HUES48 (cell line): Measurements from ENCODE around the gene VAPB.

Experiments
- H3K27ac ChIP-seq: one replicate; pipeline ENCODE4 v1.7.0; 2013; ENCODE audit warnings: low read depth, low read length, inconsistent platforms
- H3K27me3 ChIP-seq: 2 replicates; pipeline ENCODE4 v1.6.1; 2013; ENCODE audit warnings: mild to moderate bottlenecking, low read length; ENCODE audit not compliant: control insufficient read depth, insufficient read depth
- H3K36me3 ChIP-seq: 2 replicates; pipeline ENCODE4 v1.6.1; 2013; ENCODE audit warnings: low read length; ENCODE audit not compliant: control insufficient read depth, insufficient read depth
- H3K4me1 ChIP-seq: 2 replicates; pipeline ENCODE4 v1.6.1; 2013; ENCODE audit warnings: mild to moderate bottlenecking, low read length; ENCODE audit not compliant: control insufficient read depth, insufficient read depth
- H3K4me3 ChIP-seq: 2 replicates; pipeline ENCODE4 v1.5.1; 2013; ENCODE audit warnings: mild to moderate bottlenecking, low read depth, low read length
- H3K9ac ChIP-seq: 2 replicates; pipeline ENCODE4 v1.6.1; 2013; ENCODE audit warnings: mild to moderate bottlenecking, low read depth, low read length, moderate library complexity
- H3K9me3 ChIP-seq: 2 replicates; pipeline ENCODE4 v1.6.1; 2013; ENCODE audit warnings: low read length; ENCODE audit not compliant: control insufficient read depth, insufficient read depth

Gene VAPB

DNA sequence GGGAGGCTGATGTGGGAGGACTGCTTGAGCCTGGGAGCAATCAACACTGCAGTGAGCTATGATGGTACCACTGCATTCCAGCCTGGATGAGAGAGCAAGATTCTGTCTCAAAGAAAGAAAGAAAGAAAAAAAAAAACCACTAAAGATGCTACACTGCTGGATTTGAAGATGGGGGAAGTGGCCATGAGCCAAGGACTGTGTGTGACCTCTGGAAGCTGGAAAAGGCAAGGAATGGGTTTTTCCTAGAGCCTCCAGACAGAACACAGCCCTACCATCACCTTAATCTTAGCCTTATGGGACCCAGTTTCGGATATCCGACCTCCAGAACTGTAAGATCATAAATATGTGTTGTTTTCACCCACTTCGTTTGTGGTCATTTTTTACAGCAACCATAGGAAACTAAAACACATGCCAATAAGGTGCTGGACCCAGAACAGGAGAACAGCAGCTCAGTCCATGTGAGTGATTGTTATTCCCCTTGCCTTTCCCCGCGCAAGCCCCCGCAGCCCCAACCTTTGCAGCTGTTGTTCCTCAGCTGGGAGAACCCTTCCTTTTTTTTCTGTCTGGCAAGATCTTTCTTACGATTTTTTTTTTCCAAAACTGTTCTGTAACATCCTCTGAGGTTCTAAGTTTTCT lies 11.1 kb upstream of the VAPB start:
- Histone ChIP-seq H3K4me1 (peaks cover 29% of the 10 kb centered on the region), H3K27ac (no peak overlapping the region), H3K27me3 (no peaks in the 10 kb centered on the region), H3K4me3 (no peak overlapping the region), H3K36me3 (no peaks in the 10 kb centered on the region), H3K9me3 (peaks cover 11% of the 10 kb centered on the region; the same call in 1 of the 2 replicates), H3K9ac (no peak overlapping the region)

DNA sequence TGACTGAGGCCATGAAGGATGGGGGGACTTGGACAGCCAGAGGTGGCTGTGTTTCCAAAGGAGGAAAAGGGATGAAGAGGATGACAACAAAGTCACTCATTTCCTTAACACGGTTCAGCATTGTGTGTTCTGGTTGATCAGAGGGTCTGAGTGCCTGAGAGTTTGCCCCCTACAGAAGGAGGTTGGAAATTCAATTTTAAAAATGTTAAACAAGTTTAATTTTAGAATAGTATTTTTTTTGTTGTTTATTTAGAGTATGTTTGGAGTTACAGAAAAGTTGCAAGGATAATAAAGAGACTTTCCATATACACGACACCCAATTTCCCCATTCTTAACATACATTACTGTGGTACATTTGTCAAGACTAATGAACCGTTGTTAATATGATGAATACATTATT lies 10.3 kb upstream of the VAPB start:
- Histone ChIP-seq H3K9ac (no peak overlapping the region), H3K4me1 (peaks cover 24% of the 10 kb centered on the region), H3K36me3 (no peaks in the 10 kb centered on the region), H3K4me3 (no peak overlapping the region), H3K27me3 (no peaks in the 10 kb centered on the region), H3K27ac (no peak overlapping the region), H3K9me3 (peaks cover 11% of the 10 kb centered on the region; the same call in 1 of the 2 replicates)

DNA sequence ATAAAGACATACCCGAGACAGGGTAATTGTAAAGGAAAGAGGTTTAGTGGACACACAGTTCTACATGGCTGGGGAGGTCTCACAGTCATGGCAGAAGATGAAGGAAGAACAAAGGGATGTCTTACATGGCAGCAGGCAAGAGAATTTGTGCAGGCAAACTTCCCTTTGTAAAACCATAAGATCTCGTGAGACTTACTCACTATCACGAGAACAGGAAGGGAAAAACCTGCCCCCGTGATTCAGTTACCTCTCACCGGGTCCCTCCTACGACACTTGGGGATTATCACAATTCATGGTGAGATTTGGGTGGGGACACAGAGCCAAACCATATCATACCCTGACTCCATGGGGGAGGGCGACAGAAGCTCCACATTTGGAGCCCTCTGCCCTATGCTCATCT lies 7.4 kb upstream of the VAPB start:
- Histone ChIP-seq H3K4me3 (no peak overlapping the region), H3K27me3 (no peaks in the 10 kb centered on the region), H3K27ac (no peak overlapping the region), H3K36me3 (no peaks in the 10 kb centered on the region), H3K4me1 (no peaks in the 10 kb centered on the region), H3K9ac (no peak overlapping the region), H3K9me3 (peaks cover 11% of the 10 kb centered on the region; the same call in 1 of the 2 replicates)

DNA sequence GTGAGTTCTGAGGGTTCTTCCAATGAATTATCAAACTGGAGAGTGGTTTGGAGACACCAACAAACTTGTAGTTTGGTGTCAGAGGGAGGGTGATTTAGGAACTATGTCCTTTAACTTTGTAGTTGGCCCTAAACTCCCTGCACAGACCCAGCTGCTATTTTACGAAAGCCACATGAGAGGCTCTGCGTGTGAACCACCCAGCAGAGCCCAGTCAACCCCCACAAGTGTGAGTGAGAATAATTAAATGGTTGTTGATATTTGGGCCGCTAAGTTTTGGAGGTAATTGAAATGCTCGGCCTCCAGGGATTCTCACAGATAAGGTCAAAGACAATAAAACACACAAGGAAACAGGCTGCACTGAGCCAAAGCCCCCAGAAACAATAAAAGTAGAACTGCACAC lies 6.9 kb upstream of the VAPB start:
- H3K36me3 ChIP-seq, result no peaks in the 10 kb centered on the region
- H3K9me3 ChIP-seq, result peaks cover 11% of the 10 kb centered on the region; the same call in 1 of the 2 replicates
- H3K4me1 ChIP-seq, result no peaks in the 10 kb centered on the region
- H3K9ac ChIP-seq, result no peak overlapping the region
- H3K27ac ChIP-seq, result no peak overlapping the region
- no peak overlapping the region for H3K4me3 ChIP-seq
- no peaks in the 10 kb centered on the region for H3K27me3 ChIP-seq

DNA sequence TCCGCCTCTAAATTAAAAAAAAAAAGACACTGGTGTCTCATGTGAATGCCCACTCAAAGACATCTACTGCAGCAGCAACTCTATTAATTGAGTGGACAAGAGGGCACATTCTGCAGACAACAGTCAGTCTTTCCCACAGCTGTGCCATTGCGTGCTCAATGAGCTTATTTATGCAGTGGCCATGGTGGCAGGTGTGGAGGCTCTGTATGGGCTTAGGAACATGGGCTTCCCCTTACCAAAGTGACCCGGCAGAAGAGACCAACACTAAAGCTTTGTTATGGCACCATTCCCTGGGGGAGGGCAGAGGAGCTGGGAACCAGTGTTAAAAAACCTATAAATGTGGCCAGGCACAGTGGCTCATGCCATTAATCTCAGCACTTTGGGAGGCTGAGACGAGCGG lies 4.2 kb upstream of the VAPB start:
- Histone ChIP-seq H3K4me1 (peaks cover 6% of the 10 kb centered on the region), H3K36me3 (no peaks in the 10 kb centered on the region), H3K4me3 (no peak overlapping the region), H3K27me3 (no peaks in the 10 kb centered on the region), H3K27ac (no peak overlapping the region), H3K9me3 (peaks cover 11% of the 10 kb centered on the region; the same call in 1 of the 2 replicates), H3K9ac (no peak overlapping the region)

DNA sequence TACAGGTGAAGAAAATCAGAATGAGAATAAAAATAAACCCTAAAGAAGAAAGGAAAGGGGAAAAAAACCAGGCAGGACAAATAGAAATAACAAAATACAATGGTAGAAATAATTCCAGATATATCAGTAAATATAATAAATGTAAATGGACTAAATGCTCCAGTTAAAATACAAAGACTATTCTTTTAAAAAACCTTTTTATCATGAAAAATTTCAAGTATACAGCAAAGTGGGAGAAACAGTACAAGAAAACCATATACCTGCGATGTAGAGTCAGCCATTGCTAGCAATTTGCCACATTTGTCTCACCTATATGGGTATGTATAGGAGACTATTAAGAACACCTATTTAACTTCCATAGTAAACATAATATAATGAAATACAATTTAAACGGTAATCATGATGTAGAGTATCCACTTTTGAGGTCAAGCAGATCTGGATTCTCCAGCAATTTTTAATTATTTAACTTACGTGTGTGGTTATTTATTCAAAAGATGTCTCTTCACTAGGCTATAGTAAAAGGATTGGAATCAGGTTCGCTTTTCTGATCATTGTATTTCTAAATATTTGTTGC lies 914 bp upstream of the VAPB start:
- no peaks in the 10 kb centered on the region for H3K27me3 ChIP-seq
- H3K4me1 ChIP-seq, result peaks cover 12% of the 10 kb centered on the region
- peak overlapping the region; percentile 62 for H3K4me3 ChIP-seq
- no peak overlapping the region for H3K27ac ChIP-seq
- H3K9me3 ChIP-seq, result no peaks in the 10 kb centered on the region
- H3K9ac ChIP-seq, result no peak overlapping the region
- peaks cover 19% of the 10 kb centered on the region for H3K36me3 ChIP-seq

DNA sequence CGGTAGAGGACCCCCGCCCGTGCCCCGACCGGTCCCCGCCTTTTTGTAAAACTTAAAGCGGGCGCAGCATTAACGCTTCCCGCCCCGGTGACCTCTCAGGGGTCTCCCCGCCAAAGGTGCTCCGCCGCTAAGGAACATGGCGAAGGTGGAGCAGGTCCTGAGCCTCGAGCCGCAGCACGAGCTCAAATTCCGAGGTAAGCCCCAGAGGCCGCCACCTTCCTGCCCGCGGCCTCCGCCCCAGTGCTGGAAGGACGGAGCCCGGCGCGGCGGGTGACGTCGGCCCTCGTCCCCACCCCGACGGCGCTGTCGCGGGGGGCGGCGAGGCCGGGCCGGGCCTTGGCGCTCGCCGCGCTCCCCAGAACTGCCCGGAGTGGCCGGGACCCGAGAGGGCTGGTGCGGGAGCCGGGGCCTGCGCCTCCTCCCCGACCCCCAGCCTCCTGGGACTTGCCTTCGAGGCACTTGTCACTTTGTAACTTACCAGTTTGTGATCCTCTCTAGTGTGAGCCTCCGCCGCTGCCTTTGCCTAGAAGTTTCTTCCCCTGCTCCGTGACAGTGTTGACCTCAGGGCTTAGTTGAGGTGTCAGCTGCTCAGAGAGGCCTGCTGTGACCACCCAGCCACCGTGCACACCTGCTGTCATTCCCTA lies 417 bp downstream of the VAPB start:
- H3K27me3 ChIP-seq, result no peaks in the 10 kb centered on the region
- peak overlapping the region; percentile 91 for H3K9ac ChIP-seq
- peaks cover 12% of the 10 kb centered on the region for H3K4me1 ChIP-seq
- H3K9me3 ChIP-seq, result no peaks in the 10 kb centered on the region
- peak overlapping the region; percentile 85 for H3K4me3 ChIP-seq
- peaks cover 19% of the 10 kb centered on the region for H3K36me3 ChIP-seq
- H3K27ac ChIP-seq, result peak overlapping the region; percentile 90

DNA sequence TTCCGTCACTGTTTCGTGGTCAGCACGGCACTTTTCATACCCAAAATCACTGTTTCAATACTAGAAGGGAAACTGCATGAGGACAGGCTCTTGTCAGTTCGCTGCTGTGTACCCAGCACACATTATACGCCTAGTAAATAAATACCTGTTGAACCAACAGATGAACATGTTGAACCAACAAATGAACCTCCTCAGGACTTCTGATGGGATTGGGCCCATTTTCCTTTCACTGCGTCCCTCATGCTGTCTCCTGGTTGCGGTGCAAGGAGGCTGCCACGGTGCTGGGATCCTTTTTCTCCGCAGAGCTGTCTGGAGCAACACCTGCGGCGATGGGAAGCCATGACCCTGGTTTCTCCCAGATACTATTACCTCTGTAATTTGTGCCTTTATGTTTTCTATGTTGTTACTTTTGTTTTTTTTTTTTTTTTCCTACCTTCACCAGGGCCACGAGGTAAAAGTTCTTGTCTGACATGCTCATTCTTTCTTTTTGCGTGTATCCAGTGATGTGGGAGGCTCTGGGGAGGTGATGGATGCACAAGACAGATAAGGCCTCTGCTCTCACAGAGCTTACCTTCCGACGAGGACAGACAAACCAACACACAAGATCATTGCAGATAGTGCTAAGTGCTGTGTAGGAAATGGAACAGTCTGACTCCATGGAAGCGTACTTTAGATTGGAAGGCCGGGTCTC lies 1.1 kb downstream of the VAPB start:
- Histone ChIP-seq H3K4me3 (peak overlapping the region; percentile 85), H3K4me1 (peaks cover 12% of the 10 kb centered on the region), H3K9ac (peak overlapping the region; percentile 91; the same call in 1 of the 2 replicates), H3K27ac (peak overlapping the region; percentile 90), H3K36me3 (peaks cover 19% of the 10 kb centered on the region), H3K27me3 (no peaks in the 10 kb centered on the region), H3K9me3 (no peaks in the 10 kb centered on the region)

DNA sequence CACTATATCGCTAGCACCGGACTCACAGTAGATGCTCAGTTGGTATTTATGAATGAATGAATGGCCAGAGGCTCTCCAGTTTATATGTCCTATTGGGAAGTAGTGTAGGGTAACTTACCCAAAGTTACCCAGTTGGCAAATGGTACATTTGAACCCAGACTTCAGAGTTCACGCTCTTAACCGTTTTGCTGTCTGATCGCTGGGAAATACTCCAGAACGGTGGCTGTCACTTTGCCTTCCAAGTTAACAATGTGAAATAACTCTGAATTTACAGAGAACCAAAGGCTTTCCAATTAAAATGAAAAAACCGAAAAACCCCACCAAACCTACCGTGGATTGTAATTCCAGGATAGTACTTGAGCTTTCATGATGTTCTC lies 1.6 kb downstream of the VAPB start:
- no peak overlapping the region for H3K4me3 ChIP-seq

DNA sequence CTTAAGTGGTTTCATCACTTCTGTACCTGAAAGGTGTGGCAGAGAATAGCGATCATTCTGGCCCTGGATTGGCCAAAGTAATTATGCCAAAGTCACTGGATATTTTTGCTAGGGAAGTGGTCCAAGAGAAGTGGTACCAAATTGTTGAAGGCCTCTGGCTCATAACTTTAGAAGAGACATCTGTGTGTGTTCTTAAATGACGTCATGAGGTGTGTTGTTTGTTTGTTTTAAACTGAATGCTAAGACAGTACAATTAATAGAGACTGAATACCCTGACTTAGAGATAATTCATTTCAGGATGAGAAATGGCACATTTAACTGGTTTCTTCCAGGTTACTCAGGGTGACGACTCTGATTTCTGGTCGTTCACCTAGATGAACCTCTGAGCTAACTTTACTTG lies 3.3 kb downstream of the VAPB start:
- H3K36me3 ChIP-seq, result peaks cover 19% of the 10 kb centered on the region
- H3K4me1 ChIP-seq, result peaks cover 22% of the 10 kb centered on the region
- H3K27ac ChIP-seq, result no peak overlapping the region
- no peaks in the 10 kb centered on the region for H3K9me3 ChIP-seq
- H3K9ac ChIP-seq, result no peak overlapping the region
- no peak overlapping the region for H3K4me3 ChIP-seq
- no peaks in the 10 kb centered on the region for H3K27me3 ChIP-seq

More for the DNA sequence above, 1.6 kb downstream of the VAPB start:
- H3K9ac ChIP-seq, result no peak overlapping the region
- H3K9me3 ChIP-seq, result no peaks in the 10 kb centered on the region
- no peaks in the 10 kb centered on the region for H3K27me3 ChIP-seq
- H3K4me1 ChIP-seq, result peaks cover 15% of the 10 kb centered on the region
- peaks cover 19% of the 10 kb centered on the region for H3K36me3 ChIP-seq
- H3K27ac ChIP-seq, result no peak overlapping the region

DNA sequence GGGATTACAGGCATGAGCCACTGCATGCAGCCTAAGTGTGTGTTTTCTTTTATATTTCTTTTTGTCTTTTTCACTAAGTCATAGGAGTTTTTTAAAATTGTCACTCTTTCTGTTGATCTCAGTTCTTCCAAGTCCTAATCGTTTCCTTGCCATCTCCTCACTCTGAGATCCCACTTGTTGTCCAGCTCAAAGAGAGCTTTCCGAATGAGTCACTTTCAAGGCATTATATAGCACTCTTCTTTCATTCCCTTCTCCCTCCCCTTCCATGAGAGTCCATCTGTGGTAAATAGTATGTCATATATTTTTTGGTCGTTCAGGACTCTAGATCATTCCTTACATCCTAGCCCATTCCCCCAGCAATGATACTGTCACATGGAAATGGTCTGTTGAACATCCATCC lies 4.3 kb downstream of the VAPB start:
- Histone ChIP-seq H3K9ac (no peak overlapping the region), H3K4me1 (peaks cover 22% of the 10 kb centered on the region), H3K36me3 (peaks cover 22% of the 10 kb centered on the region), H3K4me3 (no peak overlapping the region), H3K9me3 (no peaks in the 10 kb centered on the region), H3K27me3 (no peaks in the 10 kb centered on the region), H3K27ac (no peak overlapping the region)
